ENCODE data around the gene AGMAT. TPM values are rescaled to one million over a fixed set of nuclear protein-coding genes. Genes with fewer than 3 reads are reported as not detected.

The AGMAT gene
- total and polyA plus RNA-seq, 9 of the 15 experiments (the other 6 are each of a cell fraction or from before 2014, with no cell fraction given) = not detected

DNA sequence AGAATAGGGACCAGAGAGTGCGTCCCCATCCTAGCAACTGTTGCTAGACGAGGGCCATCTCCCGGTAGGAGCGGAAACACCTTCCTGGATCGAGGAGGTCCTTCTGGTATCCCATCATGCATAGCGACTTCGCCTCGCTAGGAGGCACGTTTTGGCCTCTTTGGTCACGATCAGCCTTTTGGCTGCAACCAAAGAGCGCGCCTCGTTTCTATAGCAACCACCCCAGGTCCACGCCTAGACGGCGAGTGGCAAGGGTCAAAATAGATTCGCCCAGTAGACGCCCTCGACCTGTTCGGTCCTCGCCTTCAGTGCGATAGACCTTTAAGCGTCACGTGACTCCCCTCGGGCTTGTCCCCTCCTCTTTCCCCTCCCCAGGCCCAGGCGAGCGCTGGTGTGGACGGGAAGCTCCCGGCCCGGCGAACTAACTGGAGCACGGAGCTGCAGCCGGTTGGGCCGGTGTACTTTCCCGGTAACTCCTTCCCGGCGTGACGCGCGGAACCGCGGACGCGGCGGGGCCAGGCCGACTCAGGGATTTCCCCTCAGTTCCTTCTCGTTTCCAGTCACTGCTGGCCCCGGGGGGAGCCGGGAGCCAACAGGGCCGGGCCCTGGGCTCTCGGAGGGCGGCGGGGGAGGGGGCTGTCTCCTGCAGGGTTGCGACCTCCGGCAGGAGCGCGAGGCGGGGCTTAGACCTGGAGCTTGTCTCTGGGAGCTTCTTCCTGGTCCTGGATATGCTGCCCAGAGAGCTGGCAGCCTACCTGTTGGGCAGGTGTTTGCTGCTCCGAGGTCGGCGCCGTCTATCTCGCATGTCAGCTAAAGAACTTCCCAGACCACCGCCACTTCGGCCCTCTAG is 58.1 kb downstream of the AGMAT start, which contains the start of gene DNAJC16 (continued):
- TF ChIP-seq, protein P1, sequence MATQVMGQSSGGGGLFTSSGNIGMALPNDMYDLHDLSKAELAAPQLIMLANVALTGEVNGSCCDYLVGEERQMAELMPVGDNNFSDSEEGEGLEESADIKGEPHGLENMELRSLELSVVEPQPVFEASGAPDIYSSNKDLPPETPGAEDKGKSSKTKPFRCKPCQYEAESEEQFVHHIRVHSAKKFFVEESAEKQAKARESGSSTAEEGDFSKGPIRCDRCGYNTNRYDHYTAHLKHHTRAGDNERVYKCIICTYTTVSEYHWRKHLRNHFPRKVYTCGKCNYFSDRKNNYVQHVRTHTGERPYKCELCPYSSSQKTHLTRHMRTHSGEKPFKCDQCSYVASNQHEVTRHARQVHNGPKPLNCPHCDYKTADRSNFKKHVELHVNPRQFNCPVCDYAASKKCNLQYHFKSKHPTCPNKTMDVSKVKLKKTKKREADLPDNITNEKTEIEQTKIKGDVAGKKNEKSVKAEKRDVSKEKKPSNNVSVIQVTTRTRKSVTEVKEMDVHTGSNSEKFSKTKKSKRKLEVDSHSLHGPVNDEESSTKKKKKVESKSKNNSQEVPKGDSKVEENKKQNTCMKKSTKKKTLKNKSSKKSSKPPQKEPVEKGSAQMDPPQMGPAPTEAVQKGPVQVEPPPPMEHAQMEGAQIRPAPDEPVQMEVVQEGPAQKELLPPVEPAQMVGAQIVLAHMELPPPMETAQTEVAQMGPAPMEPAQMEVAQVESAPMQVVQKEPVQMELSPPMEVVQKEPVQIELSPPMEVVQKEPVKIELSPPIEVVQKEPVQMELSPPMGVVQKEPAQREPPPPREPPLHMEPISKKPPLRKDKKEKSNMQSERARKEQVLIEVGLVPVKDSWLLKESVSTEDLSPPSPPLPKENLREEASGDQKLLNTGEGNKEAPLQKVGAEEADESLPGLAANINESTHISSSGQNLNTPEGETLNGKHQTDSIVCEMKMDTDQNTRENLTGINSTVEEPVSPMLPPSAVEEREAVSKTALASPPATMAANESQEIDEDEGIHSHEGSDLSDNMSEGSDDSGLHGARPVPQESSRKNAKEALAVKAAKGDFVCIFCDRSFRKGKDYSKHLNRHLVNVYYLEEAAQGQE (IDR thresholded peaks at IDR 0.05; ENCODE audit: borderline replicate concordance) = peak; percentile 96
- TF ChIP-seq, protein P1 (CRISPR knock-in tag; IDR thresholded peaks at IDR 0.05; ENCODE audit: low read depth) = 0 out of 2 replicates have a peak, but pooled peaks have one; percentile 65
- TF ChIP-seq, protein P2, sequence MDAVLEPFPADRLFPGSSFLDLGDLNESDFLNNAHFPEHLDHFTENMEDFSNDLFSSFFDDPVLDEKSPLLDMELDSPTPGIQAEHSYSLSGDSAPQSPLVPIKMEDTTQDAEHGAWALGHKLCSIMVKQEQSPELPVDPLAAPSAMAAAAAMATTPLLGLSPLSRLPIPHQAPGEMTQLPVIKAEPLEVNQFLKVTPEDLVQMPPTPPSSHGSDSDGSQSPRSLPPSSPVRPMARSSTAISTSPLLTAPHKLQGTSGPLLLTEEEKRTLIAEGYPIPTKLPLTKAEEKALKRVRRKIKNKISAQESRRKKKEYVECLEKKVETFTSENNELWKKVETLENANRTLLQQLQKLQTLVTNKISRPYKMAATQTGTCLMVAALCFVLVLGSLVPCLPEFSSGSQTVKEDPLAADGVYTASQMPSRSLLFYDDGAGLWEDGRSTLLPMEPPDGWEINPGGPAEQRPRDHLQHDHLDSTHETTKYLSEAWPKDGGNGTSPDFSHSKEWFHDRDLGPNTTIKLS (IDR thresholded peaks at IDR 0.05; ENCODE audit: borderline replicate concordance, low read depth) = peak; percentile 85
- peak; percentile 74 for TF ChIP-seq JUND (IDR thresholded peaks at IDR 0.05; ENCODE audit: borderline replicate concordance, low read depth, low read length)
- peak; percentile 43; the same call in 1 of the 3 replicates for TF ChIP-seq JUND (tag; IDR thresholded peaks at IDR 0.05; ENCODE audit: borderline replicate concordance, low read depth, low read length)
- TF ChIP-seq ZNF263 (CRISPR knock-in tag; IDR thresholded peaks at IDR 0.05; ENCODE audit: borderline replicate concordance) = peak; percentile 68
- peak; percentile 47; the same call in 1 of the 2 replicates for TF ChIP-seq ZNF436 (CRISPR knock-in tag; IDR thresholded peaks at IDR 0.05)
- peak; percentile 59; the same call in 1 of the 2 replicates for TF ChIP-seq RB1 (IDR thresholded peaks at IDR 0.05; ENCODE audit: low read depth)
- TF ChIP-seq NCOA2 (IDR thresholded peaks at IDR 0.05; ENCODE audit: partially characterized antibody in 2 of 2) = no peak
- TF ChIP-seq LARP7 (IDR thresholded peaks at IDR 0.05) = no peak
- TF ChIP-seq FOSL1 (tag; conservative IDR thresholded peaks at IDR 0.05) = peak; percentile 43
- no peak for TF ChIP-seq ZNF165 (CRISPR knock-in tag; IDR thresholded peaks at IDR 0.05; ENCODE audit: borderline replicate concordance)
- no peak for TF ChIP-seq ZNF23 (CRISPR knock-in tag; IDR thresholded peaks at IDR 0.05)

All from K562 (cell line).